Heart right ventricle (tissue), 16 donors: Measurements from ENCODE around the gene BOK. TPM values are rescaled to one million over a fixed set of nuclear protein-coding genes. Genes with fewer than 3 reads are reported as not detected.

Source experiments
- ATAC-seq, 8 donors: fragments of 200-7000 bp; cut with Tn5 transposase; one replicate each; pipeline ENCODE4 v1.9.1; 2020; ENCODE audit warnings: mild to moderate bottlenecking in 8 of 8, moderate library complexity in 8 of 8, moderate number of reproducible peaks in 1 of 8
- DNase-seq, 2 donors: peaks; one replicate each; pipeline ENCODE4 v3.0.0-alpha.2; 2020
- H3K27ac ChIP-seq, 10 donors: fragments of 200-600 bp; sonication (generic) in 2 of 10; one replicate each; pipeline versions ENCODE4 v1.5.0 to v1.8.0; 2020 to 2022; ENCODE audit warnings: mild to moderate bottlenecking in 3 of 10
- H3K27me3 ChIP-seq, 7 donors: fragments of 200-600 bp; one replicate each; pipeline ENCODE4 v1.8.0; 2021 to 2022; ENCODE audit warnings: mild to moderate bottlenecking in 2 of 7
- H3K36me3 ChIP-seq, 9 donors: fragments of 200-600 bp; sonication (generic) in 1 of 9; one replicate each; pipeline versions ENCODE4 v1.5.0 to v1.8.0; 2020 to 2022; ENCODE audit warnings: mild to moderate bottlenecking in 2 of 9
- H3K4me1 ChIP-seq, 9 donors: fragments of 200-600 bp; sonication (generic) in 1 of 9; one replicate each; pipeline versions ENCODE4 v1.5.0 to v1.8.0; 2020 to 2022; ENCODE audit warnings: mild to moderate bottlenecking in 4 of 9
- H3K4me3 ChIP-seq, 10 donors: fragments of 200-600 bp; sonication (generic) in 2 of 10; one replicate each; pipeline versions ENCODE4 v1.5.0 to v1.8.0; 2020 to 2022; ENCODE audit warnings: mild to moderate bottlenecking in 7 of 10, moderate library complexity in 2 of 10
- H3K9me3 ChIP-seq, 11 donors: fragments of 200-600 bp in 10 of 11; sonication (generic) in 2 of 11; one replicate each; pipeline versions ENCODE4 v1.5.0 to v1.8.0; 2013 to 2022; ENCODE audit warnings: mild to moderate bottlenecking in 2 of 11, control low read depth in 1 of 11, moderate library complexity in 1 of 11
- CTCF ChIP-seq, 9 donors: fragments of 200-600 bp; sonication (generic) in 2 of 9; IDR thresholded peaks; one replicate each; pipeline versions ENCODE4 v1.5.0 to v1.8.0; 2021 to 2022; ENCODE audit warnings: antibody characterized with exemption in 9 of 9, mild to moderate bottlenecking in 5 of 9, moderate library complexity in 1 of 9
- WGBS, 2 donors: extraction: QIAGEN DNeasy Blood & Tissue Kit; methylation state at CpG; one replicate each; pipeline ENCODE4 v1.1.7; 2013; ENCODE audit warnings: inconsistent platforms in 1 of 2; 5-methylcytosine and 5-hydroxymethylcytosine counted together
- intact Hi-C, 10 donors: fragments of 100-400 bp; cut with DNase I; formaldehyde crosslinking; loops; one replicate each; pipeline versions ENCODE4 v1.11.1 to v1.14.2; 2022
- polyA plus RNA-seq, 2 donors: library from polyadenylated mRNA; stranded (reverse); fragments of 200-250 nt; gene quantifications; one replicate each; pipeline ENCODE4 v1.2.3, GENCODE V29; 2013
- total RNA-seq, 10 donors: library from RNA; stranded (reverse); fragmentation: NEBNext Ultra II Directional in 3 of 10; extraction: Animal tissue kit (Norgen Biotek cat#: 25700) in 3 of 10; gene quantifications; one replicate each; pipeline versions ENCODE4 v1.2.1 to v1.2.4, GENCODE V29; 2021 to 2023
- donor health status: Arrhythmogenic right ventricular cardiomyopathy.
- donor health status: ischemic (EF 13 %, LVEDD 7.1; RV severe dilation, severe dysfunction).
- donor health status: healthy with polysubstance abuse.
- donor health status: DM: no; HTN: yes; CAD: no.
- donor health status: DM: no; HTN: no; CAD: no.
- donor health status: ischemic (EF 25% LVEDD 6.9; RV normal size, moderate dysfunction).
- donor health status: ischemic (EF 25% LVEDD 5.7; RV mildly dilated, moderate dysfunction).
- donor health status: healthy.
- donor health status: DM: yes; HTN: yes; CAD: no.
- donor health status: Ischemic cardiomyopathy.
- donor health status: ischemic (EF 35%, LVEDD 5.7; RV mildly dilated, moderate dysfunction).
- donor health status: nonischemic (EF 11% LVEDD 7.7; RV severe dilation, severe dysfunction).
- donor health status: DM: yes; HTN: yes; CAD: no.
- donor health status: PGD.
- donor health status: ischemic (EF 29% LVEDD 5.4; RV normal size, mild dysfunction).
- donor health status: nonischemic (EF 23%, LVEDD 6.1; RV moderate dilation, normal function).

BOK gene
- total and polyA plus RNA-seq, 12 donors: 1.6 to 15.6 (median 3.3) TPM

GRCh38 chr2:241555711-241556110 is 2.8 kb upstream of the BOK start:
- H3K9me3 ChIP-seq: peaks cover 0 to 22% (median 11%) of the 10 kb centered on the region in 11 donors
- ATAC-seq (no peak), DNase-seq (no peak)
- intact Hi-C loops: no loop called here
- no peak overlapping the region for H3K4me3 ChIP-seq
- peaks cover 0 to 52% (median 5%) of the 10 kb centered on the region in 7 donors for H3K27me3 ChIP-seq
- no peaks in the 10 kb centered on the region for H3K36me3 ChIP-seq
- no peak for TF ChIP-seq CTCF (IDR thresholded peaks at IDR 0.05)
- peaks cover 8 to 26% (median 14%) of the 10 kb centered on the region in 9 donors for H3K4me1 ChIP-seq
- no peak overlapping the region for H3K27ac ChIP-seq
- WGBS, 2 donors: 39 to 54% methylated on average over 3 of the region's 3 CpGs

GRCh38 chr2:241556746-241557145 is 1.8 kb upstream of the BOK start:
- H3K9me3 ChIP-seq: peaks cover 0 to 22% (median 11%) of the 10 kb centered on the region in 11 donors
- no peaks in the 10 kb centered on the region for H3K36me3 ChIP-seq
- DNase-seq: no peak
- peaks cover 10 to 31% (median 20%) of the 10 kb centered on the region in 9 donors for H3K4me1 ChIP-seq
- peaks cover 0 to 42% (median 5%) of the 10 kb centered on the region in 7 donors for H3K27me3 ChIP-seq
- intact Hi-C loops: no loop called here
- no peak for ATAC-seq
- H3K27ac ChIP-seq: no peak overlapping the region
- TF ChIP-seq CTCF (IDR thresholded peaks at IDR 0.05): no peak
- H3K4me3 ChIP-seq: no peak overlapping the region

GRCh38 chr2:241559323-241560161 is 997 bp downstream of the BOK start:
- peaks cover 0 to 33% (median 5%) of the 10 kb centered on the region in 7 donors for H3K27me3 ChIP-seq
- peaks cover 11 to 43% (median 26%) of the 10 kb centered on the region in 9 donors for H3K4me1 ChIP-seq
- H3K4me3 ChIP-seq: peak overlapping the region; percentile 53 to 74 (median 59)
- no peak for DNase-seq
- peak overlapping the region; percentile 19 to 83 (median 72) for H3K27ac ChIP-seq
- intact Hi-C loops: no loop called here
- H3K36me3 ChIP-seq: peaks cover 0 to 12% (median 0%) of the 10 kb centered on the region in 9 donors
- H3K9me3 ChIP-seq: peaks cover 0 to 22% (median 11%) of the 10 kb centered on the region in 11 donors
- peak; percentile 18 to 65 (median 36) for ATAC-seq
- no peak for TF ChIP-seq CTCF (IDR thresholded peaks at IDR 0.05)
- WGBS, 2 donors: 9 to 16% methylated on average over 44 to 78 of the region's 78 CpGs

GRCh38 chr2:241560162-241560882 is 1.8 kb downstream of the BOK start:
- ATAC-seq: peak in 1 of 8 donors; percentile 8
- 77 to 83% methylated on average over 18 of the region's 18 CpGs for WGBS, 2 donors
- DNase-seq: no peak
- peaks cover 0 to 33% (median 5%) of the 10 kb centered on the region in 7 donors for H3K27me3 ChIP-seq
- peak overlapping the region in 1 of 10 donors; percentile 77 for H3K27ac ChIP-seq
- peaks cover 0 to 12% (median 0%) of the 10 kb centered on the region in 9 donors for H3K36me3 ChIP-seq
- intact Hi-C loops: no loop called here
- peaks cover 0 to 22% (median 11%) of the 10 kb centered on the region in 11 donors for H3K9me3 ChIP-seq
- peaks cover 11 to 43% (median 26%) of the 10 kb centered on the region in 9 donors for H3K4me1 ChIP-seq
- TF ChIP-seq CTCF (IDR thresholded peaks at IDR 0.05): no peak
- H3K4me3 ChIP-seq: peak overlapping the region in 9 of 10 donors; percentile 55 to 74 (median 60)
